ENCODE data around the gene TLE3. TPM values are rescaled to one million over a fixed set of nuclear protein-coding genes. Genes with fewer than 3 reads are reported as not detected.

Gene TLE3
- total and polyA plus RNA-seq, 10 donors: 23.7 to 141 (median 104) TPM

DNA sequence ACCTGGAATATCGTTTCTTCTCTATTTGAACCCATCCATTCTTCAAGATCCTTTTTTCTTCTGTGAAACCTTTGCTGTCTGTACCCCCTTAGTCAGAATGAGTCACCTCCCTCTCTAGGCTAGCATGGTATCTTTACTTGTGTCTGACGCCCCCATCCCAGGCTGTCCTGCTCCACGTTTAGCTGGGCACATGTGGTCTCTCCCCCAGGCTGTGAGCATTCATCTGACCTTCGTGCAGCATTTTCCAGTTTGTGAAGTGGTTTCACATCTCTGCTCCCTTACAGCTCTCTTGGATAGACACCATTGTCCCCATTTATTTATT, 14.3 kb upstream of the TLE3 start:
- 35 to 61% (median 50%) methylated on average over 3 to 4 of the region's 4 CpGs for WGBS, 5 donors
- Histone ChIP-seq H3K4me3 (no peak overlapping the region), H3K9me3 (no peaks in the 10 kb centered on the region), H3K36me3 (no peaks in the 10 kb centered on the region), H3K4me1 (peaks cover 8 to 42% (median 23%) of the 10 kb centered on the region in 6 donors), H3K27ac (peak overlapping the region in 6 of 8 donors; percentile 54 to 76 (median 68)), H3K27me3 (replicated peaks in 1 of 7) (peaks cover 0 to 26% (median 0%) of the 10 kb centered on the region in 7 donors)
- TF ChIP-seq POLR2AphosphoS5 (IDR thresholded peaks at IDR 0.05): no peak
- no peak for TF ChIP-seq POLR2A (IDR thresholded peaks at IDR 0.05)
- TF ChIP-seq, protein P1, sequence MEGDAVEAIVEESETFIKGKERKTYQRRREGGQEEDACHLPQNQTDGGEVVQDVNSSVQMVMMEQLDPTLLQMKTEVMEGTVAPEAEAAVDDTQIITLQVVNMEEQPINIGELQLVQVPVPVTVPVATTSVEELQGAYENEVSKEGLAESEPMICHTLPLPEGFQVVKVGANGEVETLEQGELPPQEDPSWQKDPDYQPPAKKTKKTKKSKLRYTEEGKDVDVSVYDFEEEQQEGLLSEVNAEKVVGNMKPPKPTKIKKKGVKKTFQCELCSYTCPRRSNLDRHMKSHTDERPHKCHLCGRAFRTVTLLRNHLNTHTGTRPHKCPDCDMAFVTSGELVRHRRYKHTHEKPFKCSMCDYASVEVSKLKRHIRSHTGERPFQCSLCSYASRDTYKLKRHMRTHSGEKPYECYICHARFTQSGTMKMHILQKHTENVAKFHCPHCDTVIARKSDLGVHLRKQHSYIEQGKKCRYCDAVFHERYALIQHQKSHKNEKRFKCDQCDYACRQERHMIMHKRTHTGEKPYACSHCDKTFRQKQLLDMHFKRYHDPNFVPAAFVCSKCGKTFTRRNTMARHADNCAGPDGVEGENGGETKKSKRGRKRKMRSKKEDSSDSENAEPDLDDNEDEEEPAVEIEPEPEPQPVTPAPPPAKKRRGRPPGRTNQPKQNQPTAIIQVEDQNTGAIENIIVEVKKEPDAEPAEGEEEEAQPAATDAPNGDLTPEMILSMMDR (IDR thresholded peaks at IDR 0.05 in 8 of 11, conservative IDR thresholded peaks at IDR 0.05 in 3 of 11): no peak
- intact Hi-C loops (cut with DNase I; ENCODE audit: low total_unique reads): no loop called here
- DNase-seq: no peak

DNA sequence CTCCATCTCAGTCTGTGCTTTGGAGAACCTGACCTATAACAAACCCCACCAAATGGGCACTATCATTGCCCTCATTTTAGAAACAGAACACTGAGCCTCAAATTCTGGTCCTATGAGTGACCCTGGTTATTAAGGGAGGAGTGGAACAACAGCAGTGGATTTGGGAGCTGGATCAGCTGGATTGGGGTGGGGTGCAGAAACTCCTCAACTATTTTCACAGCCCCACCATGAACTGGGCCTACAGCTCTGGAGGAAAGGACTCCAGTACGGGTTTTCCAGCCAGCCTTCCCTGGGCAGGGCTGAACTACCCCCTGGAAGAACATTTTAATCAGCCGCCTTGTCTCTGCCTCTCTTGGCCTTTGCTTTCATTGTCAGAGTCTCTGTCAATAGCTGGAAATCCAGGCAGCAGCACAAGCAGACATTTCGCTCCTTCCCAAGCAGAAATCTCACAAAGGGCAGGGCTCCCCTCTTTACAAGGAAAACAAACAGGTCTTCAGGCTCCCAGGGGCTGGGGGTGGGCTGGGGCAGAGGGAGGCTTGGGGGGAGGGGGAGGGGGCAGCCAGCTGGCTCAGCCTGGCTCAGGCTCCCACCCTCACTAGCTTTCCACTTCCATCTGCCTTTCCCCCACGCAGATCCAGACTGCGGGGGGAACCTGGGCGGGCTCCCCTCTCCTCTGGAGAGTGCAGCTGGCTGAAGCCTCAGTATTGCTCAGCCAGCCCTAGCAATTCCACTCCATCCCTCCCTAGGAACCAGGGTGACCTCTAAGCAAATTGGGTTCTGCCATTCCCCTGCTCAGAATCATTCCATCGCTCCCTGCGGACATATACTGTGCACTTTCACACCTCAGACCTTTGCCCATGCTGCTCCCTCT, 13.7 kb upstream of the TLE3 start:
- TF ChIP-seq, protein P1 (IDR thresholded peaks at IDR 0.05 in 8 of 11, conservative IDR thresholded peaks at IDR 0.05 in 3 of 11): no peak
- TF ChIP-seq POLR2AphosphoS5 (IDR thresholded peaks at IDR 0.05): peak in 1 of 3 donors; percentile 52
- TF ChIP-seq POLR2A (IDR thresholded peaks at IDR 0.05): no peak
- intact Hi-C loops (cut with DNase I; ENCODE audit: low total_unique reads): no loop called here

DNA sequence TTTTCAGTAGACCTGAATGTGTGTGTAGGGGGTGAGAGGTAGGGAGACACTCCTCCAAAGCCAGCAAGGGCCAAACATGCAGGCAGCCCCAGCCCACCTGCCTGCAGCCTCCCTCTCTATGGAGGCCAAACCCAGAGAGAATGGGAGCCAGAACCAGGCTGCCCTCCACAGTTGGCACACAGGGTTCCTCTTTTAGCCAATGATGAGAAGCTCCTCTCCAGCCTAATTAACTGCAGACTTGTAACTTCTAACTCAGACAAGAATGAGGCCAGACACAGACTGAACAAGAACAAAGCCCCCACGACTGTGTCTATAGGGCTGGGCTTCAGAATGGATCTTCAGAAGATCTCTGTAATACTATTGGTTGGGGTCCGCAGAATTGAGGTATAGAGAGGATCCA, 12.3 kb upstream of the TLE3 start:
- no peak overlapping the region for H3K4me3 ChIP-seq
- H3K36me3 ChIP-seq: no peaks in the 10 kb centered on the region
- H3K27me3 ChIP-seq (replicated peaks in 1 of 7): peaks cover 0 to 16% (median 0%) of the 10 kb centered on the region in 7 donors
- H3K4me1 ChIP-seq: peaks cover 8 to 37% (median 23%) of the 10 kb centered on the region in 6 donors
- intact Hi-C loops (cut with DNase I; ENCODE audit: low total_unique reads): no loop called here
- no peaks in the 10 kb centered on the region for H3K9me3 ChIP-seq
- no peak overlapping the region for H3K27ac ChIP-seq
- 89 to 97% (median 92%) methylated on average over 2 of the region's 2 CpGs for WGBS, 5 donors
- TF ChIP-seq POLR2A (IDR thresholded peaks at IDR 0.05): no peak
- TF ChIP-seq, protein P1 (IDR thresholded peaks at IDR 0.05 in 8 of 11, conservative IDR thresholded peaks at IDR 0.05 in 3 of 11): no peak
- no peak for TF ChIP-seq POLR2AphosphoS5 (IDR thresholded peaks at IDR 0.05)
- no peak for DNase-seq

More for the DNA sequence above, 13.7 kb upstream of the TLE3 start:
- Histone ChIP-seq H3K4me3 (peak overlapping the region in 1 of 8 donors; percentile 24), H3K36me3 (no peaks in the 10 kb centered on the region), H3K27me3 (replicated peaks in 1 of 7) (peaks cover 0 to 22% (median 0%) of the 10 kb centered on the region in 7 donors), H3K27ac (peak overlapping the region in 7 of 8 donors; percentile 54 to 79 (median 70)), H3K4me1 (peaks cover 8 to 42% (median 23%) of the 10 kb centered on the region in 6 donors), H3K9me3 (no peaks in the 10 kb centered on the region)
- WGBS, 5 donors: 34 to 43% (median 36%) methylated on average over 8 of the region's 8 CpGs
- DNase-seq: no peak

DNA sequence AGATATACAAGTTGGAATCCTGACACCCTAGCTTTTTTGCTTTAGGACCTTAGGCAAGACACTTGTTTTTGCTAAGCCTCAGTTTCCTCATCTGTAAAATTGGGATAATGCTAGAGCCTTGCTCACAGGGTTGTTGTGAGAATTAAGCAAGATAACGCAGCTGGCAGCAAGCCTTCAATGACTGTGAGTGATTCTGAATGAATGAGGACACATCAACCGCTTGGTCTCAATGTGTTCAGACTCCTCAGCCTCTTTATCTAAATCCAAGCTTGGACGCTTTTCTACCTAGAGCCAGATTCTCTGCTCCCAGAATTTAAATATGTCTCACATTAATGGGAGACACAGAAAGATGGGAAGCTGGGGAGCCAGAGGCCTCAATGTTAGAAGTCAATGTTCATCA, 11.8 kb upstream of the TLE3 start:
- Histone ChIP-seq H3K9me3 (no peaks in the 10 kb centered on the region), H3K4me3 (no peak overlapping the region), H3K27ac (no peak overlapping the region), H3K27me3 (replicated peaks in 1 of 7) (peaks cover 0 to 12% (median 0%) of the 10 kb centered on the region in 7 donors), H3K4me1 (peaks cover 8 to 33% (median 23%) of the 10 kb centered on the region in 6 donors), H3K36me3 (no peaks in the 10 kb centered on the region)
- TF ChIP-seq POLR2A (IDR thresholded peaks at IDR 0.05) (no peak), POLR2AphosphoS5 (IDR thresholded peaks at IDR 0.05) (no peak)
- TF ChIP-seq, protein P1 (IDR thresholded peaks at IDR 0.05 in 8 of 11, conservative IDR thresholded peaks at IDR 0.05 in 3 of 11): no peak
- DNase-seq: no peak
- intact Hi-C loops (cut with DNase I; ENCODE audit: low total_unique reads): no loop called here
- 93 to 99% (median 94%) methylated on average over 3 of the region's 3 CpGs for WGBS, 5 donors

Measured in spleen (tissue), 11 donors.